NCI-H2107 treated with DMSO at 0.1 percent for 48 hours (cell line): Measurements from ENCODE around the gene FEZ2.

Source experiments
- DNase-seq: peaks from one replicate; lab custom pipeline; 2025; ENCODE audit not compliant: unreplicated experiment; lab: John Stamatoyannopoulos, UW

FEZ2 gene

DNA sequence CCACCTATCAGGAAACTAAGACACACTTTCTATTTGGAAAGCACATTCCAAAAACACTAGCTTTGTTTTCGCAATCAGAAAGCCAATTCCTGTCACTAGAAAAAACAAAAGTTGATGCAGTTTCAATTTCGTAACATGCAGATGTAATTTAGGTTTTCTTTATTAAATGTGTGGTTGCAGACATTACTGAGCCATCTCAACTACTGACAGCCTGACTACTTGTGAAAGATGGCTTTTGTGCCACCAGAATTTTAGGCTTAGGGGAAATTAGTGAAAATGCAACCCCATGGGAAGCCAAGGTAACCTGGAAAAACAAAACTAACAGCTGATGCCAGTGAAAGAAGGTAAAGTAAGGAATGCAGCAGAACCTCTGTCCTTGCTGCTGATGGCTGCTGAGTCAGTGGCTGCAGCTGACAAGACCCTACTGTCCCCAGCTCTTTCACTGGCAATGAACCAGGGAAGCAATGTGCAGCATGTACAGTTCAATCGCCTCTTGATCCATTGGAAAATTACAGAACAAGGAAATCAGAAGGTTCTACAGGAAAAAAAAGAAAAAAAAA is 34.9 kb downstream of the FEZ2 start:
- no peak for DNase-seq

DNA sequence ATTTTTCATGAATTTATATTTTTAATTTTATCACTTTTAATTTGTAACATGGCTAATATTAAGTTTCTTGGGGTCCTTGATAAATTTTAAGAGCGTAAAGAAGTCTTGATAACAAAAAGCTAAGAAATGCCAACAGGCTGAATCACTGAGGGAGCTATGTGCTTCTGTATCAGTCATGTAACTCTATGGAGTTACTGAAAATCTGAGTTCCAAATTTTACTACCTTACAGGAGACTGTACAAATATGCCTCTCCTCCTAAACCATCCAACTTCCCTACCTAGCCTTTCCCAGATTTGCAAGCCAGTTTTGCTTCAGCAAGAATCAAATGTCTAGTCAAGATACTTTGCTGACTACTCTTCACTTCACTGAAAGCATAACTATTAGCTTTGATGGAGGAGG is 35.7 kb downstream of the FEZ2 start:
- DNase-seq, result no peak

DNA sequence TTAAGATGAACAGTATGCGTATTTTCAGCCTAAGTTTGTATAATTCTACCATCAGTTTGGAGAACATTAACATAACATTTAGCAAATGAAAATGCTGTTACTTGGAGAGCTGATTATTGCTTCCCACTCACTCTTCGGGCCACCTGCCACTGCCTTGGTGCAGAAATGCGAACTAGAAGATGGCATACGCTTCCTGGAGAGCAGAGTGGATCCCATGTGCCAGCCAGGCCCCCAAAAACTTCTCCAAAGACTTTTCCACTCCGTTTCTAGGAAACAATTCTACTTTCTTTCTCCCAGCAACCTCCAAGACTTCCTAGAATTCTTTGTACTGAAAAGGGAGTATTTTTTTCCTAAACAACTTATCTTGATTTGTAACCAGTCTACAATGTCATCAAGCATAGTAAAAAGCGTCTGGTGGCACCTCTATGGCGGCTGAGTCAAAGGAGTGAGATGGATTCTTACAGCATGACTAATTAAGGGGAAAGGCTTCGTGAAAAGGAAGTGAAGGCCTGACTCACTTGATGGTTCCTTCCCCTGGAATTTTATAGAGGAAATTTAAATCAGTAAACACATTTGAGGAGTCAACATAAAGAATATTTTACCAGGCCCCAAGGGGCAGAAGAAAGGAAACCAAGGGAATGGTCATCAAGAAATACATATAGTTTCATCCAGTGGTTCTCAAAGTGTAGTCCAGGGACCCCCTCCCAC is 36.6 kb downstream of the FEZ2 start:
- no peak for DNase-seq

DNA sequence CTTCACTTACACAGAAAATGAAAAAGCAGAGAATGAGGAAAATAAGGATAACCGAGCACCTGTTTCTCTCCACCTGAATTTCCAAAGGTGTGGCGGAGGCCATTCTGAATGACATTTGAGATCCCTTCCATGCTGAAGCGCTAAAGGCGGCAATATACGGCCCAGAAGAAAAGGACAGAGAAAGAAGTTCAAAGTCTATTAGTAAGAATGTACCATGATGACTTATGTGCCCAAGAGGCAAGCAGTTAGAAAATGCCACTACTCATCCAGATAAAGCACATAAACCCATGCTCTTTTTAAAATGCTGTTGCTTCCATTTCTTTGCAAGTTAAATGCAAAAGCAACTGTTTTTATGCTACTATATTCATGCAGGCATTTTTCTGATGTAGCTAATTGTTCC is 37.2 kb downstream of the FEZ2 start:
- DNase-seq, result no peak

DNA sequence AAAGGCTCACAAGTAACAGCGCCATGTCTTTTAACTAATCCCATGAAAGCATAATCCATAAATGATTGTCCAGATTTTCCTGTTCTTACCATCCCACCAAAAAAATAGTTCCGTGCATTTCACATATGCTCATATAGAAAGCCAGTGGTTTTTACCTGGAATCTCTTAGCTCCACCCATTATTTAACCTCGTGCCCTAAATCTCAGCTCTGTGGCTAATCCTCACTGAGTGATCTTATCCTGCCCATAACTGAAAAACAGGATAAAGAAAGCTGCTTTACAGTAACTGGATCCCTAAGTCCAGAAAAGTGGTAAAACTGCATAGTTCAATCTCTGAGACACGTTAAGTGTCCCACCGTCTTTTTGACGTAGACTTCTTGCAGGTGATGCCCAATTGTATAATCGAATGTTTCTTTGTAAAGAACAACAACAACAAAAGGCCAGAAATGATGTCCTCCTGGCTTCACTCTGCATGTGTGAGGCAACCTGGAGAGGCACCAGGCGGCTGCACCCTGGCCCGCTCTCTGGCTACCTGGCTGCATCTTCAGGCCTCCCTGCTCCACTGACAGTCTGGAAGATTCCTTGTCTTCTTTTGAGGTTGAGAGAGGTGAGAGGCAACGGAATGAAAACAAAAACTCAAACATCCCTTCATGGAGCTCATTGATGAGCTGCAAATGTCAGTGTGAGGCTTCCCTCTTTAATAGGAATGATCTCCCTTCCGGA is 38.6 kb downstream of the FEZ2 start:
- DNase-seq, result no peak

DNA sequence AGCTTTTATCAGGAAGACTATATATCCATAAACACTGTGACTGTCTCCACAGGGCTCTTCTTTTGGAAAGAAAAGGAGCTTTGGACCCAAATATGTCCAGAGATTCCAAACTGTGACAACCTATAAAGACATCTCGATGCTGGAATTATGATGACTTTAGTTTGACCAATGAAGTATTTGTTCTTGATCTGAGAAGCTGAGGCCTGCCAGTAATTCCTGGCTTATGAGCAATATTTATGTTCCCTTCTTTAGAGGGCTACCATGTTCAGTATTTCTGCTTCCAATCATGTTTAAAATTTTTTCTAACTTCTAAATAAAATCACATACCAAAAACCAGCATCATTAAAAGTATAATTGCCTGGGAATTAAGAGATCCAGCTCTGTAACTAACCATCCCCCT is 41.1 kb downstream of the FEZ2 start:
- no peak for DNase-seq

DNA sequence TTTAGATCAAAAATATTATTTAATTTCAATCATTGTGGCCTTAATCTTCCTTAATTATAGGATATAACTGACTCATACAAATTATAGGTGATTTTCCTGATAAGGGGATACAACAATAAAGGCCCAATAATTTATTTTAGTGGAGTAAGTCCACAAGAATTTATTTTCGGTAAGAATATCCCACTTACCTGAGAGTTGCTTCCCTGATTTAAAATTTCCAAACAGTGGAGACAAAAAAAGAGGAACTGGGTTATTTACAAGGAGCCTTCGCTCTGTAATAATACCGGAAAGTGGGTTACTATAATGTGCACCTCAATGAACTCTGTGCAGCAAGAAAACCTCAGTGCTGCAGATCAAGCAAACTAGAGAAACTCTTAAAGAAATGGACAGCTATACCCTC is 42.2 kb downstream of the FEZ2 start:
- no peak for DNase-seq

DNA sequence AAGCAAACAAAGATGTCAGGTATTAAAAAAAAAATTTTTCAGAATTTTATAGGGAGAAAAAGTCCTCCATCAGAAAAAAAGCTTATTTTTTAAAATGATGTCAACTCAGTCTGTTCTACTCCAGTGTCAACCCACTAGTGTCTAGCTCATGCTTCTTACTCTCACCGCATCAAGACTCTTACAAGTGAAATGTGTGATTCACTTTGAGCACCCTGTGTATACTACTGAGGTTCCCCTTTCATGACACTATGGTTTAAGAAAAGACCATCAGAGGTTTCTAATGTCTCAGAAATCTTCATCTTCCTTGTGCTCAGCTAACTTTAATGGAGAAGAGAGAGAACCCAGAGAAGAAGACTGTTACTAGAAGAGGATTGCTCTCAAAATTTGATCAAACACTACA is 43.4 kb downstream of the FEZ2 start:
- no peak for DNase-seq

DNA sequence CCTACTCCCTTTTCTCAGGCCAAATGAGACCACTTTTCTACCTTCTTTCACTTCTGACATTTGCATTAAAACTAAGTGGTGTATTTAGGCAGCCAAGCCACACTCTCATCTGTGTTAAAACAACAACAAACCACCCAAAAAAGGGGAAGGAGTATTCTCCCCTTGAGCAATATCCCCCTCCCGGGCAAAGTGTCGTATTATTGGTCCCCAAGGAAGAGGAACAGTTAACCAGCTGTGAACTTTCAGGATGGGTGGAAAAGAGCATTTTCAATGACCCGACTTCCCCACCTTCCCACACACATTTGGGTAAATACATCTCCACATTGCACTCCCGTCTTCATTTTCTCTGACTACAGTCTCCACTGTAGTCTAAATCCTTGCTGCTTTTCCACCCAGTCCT is 44.3 kb downstream of the FEZ2 start:
- DNase-seq, result no peak

DNA sequence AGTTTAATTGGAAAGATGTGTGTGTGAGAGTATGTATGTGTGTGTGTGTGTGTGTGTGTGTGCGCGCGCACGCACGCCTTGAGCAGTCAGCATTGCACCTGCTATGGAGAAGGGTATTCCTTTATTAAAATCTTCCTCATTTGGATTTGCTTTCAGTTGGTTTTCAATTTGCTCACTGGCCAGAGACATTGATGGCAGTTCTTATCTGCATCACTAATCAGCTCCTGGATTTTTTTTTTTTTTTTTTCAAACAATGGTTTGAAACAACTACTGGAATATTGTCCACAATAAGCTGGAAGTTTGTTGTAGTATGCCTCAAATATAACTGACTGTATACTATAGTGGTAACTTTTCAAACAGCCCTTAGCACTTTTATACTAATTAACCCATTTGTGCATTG is 48.0 kb downstream of the FEZ2 start:
- no peak for DNase-seq

DNA sequence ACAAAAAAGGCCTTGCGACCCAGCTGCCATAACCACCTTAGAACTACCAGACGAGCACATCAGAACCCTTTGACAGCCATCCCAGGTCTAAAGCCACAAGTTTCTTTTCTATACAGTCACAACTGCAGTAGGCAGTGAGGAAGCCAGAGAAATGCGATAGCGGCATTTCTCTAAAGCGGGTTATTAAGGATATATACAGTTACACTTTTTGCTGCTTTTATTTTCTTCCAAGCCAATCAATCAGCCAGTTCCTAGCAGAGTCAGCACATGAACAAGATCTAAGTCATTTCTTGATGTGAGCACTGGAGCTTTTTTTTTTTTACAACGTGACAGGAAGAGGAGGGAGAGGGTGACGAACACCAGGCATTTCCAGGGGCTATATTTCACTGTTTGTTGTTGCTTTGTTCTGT is 48.8 kb downstream of the FEZ2 start:
- DNase-seq, result no peak

DNA sequence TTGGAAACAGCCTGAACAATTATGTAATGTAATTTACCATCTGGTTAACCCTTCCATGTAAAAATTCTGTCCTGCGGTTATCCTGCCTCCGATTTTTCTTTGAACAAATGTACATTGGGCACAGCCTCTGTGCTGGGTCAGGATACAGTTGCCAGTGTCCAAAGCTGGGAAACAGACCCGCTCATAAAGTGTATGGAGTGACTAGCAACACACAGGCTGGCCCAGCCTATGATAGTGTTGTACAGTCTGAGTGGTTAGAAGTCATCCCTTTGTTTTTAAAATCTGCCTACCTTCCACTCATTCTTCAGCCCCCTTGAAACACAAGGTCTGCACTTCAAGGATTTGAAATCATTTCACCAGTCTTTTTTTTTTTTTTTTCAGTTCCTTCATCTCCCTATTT is 50.1 kb downstream of the FEZ2 start:
- no peak for DNase-seq

DNA sequence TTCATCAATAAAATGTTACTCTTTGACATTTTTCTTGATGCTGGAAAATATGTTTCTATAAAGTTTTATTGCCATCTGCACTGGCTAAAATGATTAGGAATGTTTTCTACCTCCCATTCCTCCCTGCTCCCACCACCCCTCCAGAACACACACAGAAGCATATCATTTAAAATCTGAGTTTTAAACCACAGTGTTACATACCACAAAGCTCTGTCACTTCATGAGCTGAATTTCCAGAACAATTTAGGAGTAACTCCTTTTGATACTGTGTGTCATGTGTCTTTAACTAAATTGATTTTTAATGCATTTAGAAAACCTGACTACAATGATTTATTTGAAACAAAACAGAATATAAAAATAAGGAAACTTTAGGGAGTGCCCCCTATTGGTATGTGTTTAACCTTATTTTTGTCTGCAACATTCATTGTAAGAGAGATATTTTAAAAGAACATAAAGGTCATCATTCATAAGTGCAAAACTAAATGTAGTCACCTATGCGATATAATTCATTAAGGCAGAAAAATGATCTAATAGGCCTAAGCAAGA is 52.0 kb downstream of the FEZ2 start:
- DNase-seq, result no peak

DNA sequence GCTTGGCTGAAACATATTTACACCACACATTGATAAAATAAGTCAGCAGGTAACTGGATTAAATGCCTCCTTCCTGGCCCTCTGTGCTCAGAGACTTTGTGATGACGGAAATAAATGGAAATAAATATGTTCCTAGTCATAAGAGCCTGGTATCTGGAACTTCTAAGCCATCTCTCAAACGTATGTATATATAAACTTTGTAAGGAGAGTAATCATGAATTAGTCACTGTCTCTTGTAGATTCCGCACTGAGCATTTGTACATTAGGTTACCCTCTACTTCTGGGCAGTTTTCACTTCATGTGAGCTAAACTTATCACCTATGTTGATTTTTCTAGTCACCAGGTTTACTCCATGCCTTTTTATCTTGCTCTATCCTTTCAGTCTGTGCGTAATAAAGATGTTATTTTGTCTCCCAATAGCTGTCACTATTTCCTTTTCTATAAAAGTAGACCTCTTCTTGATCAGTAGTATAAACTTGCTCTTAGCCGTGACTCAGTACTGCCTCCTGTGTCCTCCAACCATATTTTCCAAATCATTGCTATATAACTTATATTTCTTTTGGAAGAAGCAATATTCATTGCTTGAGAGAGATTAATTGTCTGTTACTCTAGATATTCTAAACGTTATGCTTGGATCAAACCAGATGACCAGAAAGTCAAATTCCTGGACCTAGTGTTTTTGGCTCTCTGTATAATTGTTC is 53.2 kb downstream of the FEZ2 start:
- DNase-seq, result no peak

DNA sequence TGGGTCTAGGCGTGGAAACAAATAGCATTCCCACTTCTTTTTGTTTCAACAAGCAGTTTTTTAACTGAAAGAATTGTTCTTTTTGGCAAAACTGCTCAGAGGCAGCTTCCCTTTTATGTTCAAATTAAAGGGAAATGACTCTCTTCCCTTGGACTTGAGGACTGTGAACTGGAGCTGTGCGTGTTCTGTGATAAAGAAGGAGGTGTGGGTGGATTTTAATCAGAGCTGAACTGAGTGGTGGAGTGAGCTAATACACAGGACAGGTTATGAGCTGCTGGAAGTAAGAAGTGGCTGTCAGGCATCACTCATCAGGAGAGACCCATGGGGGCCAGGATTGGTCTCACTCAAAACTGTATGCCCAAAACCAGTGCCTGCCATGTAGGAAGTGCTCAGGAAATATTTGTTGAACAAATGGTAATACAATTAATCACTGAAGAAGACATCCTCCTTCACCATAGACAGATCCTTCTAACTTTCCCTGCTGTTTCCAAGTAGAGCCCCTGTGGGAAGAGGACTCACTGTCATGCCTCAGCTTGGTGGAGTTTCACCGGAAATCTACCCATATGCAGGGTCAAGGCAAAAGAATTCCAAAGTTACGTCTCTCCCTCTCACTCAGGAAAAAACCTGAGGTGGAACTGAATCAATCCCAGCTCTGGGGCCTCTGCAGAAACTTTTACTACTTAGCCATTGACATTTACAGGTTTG is 55.9 kb downstream of the FEZ2 start:
- DNase-seq, result no peak

DNA sequence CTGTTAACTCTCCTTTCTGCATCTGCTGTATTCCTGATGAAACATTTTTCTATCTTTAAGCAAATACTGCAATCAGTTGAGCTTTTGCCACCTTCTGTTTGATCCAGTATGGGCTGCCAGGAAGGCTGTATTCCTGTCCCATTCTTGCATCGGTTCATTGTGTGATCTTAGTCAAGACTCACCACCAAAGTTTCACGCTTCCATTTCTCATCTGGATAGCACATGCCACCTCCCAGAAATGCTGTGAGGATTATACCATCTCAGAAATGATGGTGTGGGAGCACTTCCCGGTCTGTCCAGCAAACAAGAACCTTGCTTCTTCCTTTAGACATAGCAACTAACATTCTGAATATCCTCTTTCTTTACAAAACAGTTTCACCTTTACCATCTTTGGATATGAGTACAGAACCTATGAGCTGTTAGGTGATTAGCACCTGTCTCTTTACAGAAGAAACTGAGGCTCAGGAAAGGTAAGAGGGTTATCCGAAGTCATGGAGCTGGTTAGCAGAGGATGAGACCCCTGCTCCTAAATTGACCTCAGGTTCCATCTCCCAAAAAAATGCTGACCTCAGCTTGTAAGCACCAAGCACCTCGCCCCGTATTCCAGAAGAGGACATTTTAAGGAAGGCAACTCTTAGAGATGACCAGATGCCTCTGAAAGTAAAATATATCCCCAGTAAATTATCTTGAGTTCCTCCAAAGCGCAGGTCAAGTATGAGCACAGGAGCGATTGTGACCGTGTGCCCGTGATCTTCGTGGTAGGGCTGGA is 56.8 kb downstream of the FEZ2 start:
- DNase-seq, result no peak

DNA sequence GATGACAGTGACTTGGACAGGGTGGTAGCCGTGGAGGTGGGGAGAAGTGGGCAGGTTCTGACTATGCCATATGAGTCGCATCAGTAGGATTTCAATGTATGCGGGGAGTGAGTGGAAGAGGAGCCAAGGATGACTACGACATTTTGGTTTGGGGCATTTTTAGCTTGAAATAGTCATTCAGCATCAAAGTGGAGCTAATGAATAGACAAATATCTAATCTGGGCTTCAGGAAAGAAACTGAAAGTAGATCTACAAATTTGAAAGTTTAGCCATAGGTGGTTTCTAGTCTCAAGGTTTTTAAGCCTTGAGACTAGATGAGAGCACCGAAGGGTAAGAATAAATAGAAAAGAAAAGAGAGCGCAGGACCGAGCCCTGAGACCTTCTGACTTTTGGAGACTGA is 58.3 kb downstream of the FEZ2 start:
- DNase-seq, result no peak

DNA sequence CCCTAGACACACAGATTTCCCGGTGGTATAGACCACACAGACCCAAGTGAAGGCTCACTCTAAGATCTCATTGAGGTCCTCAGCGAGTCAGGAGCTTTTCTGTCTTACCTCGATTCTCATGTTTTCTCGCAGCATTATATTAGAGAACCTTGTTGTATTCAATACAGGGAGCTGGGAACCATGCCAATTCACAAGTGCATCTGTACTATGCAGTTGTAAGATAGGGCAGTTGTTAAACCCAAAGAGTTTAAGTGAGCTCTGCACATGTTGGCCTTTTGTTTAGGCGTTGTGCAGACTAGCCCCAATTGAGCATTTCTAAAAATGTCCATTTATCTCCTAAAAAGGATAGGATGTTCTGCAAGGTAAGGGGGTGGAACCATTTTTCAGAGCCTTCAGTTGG is 59.6 kb downstream of the FEZ2 start:
- DNase-seq, result peak; percentile 60

DNA sequence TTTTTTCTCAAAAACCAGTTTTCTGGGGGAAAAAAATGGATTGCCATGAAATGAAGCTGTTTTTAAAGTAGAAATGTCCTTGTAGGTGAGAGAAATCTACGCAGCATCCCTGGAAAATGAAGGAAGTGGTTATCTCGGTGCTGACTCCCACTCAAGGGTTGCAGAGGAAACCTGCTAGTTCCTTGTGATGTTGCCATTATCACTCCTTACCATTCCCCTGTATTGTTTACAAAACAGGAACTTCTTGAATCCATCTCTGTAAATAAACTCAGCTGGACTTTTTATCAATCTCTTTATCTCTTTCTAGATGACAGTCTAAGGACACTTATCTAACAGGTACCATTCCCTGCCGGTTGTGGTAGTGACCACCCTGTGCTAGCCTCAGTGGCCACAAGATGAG is 61.2 kb downstream of the FEZ2 start:
- no peak for DNase-seq

DNA sequence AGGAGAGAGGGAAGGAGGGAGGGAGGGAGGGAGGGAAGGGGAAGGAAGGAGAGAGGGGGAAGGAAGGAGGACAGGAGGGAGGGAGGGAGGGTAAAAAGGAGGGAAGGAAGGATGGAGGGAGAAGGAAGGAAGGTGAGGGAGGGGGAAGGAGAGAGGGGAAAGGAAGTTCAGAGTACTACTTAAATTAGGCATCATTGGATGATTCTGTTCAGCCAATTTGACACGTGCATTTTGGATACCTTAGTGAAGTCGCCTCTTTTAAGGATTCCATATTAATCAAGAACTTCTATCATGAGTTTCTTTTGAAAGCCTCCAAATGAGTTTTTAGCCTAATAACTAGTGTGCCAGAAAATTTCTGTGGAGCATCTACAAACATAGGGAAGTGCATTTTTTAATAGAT is 62.9 kb downstream of the FEZ2 start:
- no peak for DNase-seq
